Measurements from ENCODE around the gene USPL1. TPM values are rescaled to one million over a fixed set of nuclear protein-coding genes. Genes with fewer than 3 reads are reported as not detected.

The USPL1 gene
- total RNA-seq, 2 donors from 2014 or later, result 18.6 to 25.6 TPM

DNA sequence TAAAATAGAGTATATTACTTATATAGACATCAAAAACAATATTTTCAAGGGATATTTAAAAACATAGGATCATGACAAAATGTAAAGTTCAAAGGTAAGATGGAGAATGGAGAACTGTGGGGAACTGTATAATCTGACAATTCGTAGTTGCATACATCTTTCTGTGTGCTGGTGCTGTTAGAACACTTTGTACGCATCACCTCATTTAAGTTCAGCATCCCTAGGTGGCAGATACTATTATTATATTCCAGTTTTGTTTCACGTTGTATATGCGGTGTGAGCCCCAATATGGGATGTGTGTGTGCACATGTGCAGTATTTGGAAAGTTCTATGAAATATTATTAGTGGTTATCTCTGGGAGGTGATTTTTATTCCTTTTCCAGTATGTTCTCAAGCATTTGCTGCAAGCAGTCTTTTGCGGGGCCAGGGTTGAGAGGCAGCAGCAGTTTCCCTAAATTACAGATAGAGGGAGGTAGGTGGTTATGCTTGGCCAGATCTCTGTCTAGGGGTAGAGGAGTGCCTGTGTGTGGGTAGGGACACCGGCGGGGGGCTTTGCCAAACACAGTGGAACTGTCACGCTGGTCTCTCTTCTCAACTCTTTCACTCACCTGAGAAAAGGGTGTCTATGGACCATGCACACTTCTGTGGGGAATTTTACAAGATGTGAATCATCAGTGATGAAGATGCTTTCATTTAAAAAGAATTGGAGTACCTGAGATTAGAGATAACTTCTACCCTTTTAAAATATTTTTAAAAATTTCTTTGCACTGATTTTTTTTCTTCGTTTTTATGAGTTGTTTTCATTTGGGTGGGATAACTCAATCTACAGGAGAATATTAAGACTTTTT is 62.0 kb downstream of the USPL1 start:
- DNase-seq (ENCODE audit: low spot score) (no peak), ATAC-seq (peak; percentile 72 to 76)
- H3K27me3 Mint-ChIP-seq, result peaks cover 0 to 3% of the 10 kb centered on the region in 2 donors
- H3K36me3 Mint-ChIP-seq, result no peaks in the 10 kb centered on the region
- peaks cover 11 to 12% of the 10 kb centered on the region in 2 donors for H3K4me1 Mint-ChIP-seq (ENCODE audit: low read depth in 2 of 2)
- H3K27ac Mint-ChIP-seq, result no peak overlapping the region
- no peak overlapping the region for H3K4me3 Mint-ChIP-seq
- H3K9me3 Mint-ChIP-seq, result no peaks in the 10 kb centered on the region

GRCh38 chr13:30681843-30682242 is 64.1 kb downstream of the USPL1 start:
- DNase-seq (ENCODE audit: low spot score) (no peak), ATAC-seq (peak in 1 of 2 donors; percentile 72)
- Mint-ChIP-seq H3K4me1 (ENCODE audit: low read depth in 2 of 2) (peaks cover 6% of the 10 kb centered on the region in 2 donors), H3K9me3 (no peaks in the 10 kb centered on the region), H3K4me3 (no peak overlapping the region), H3K27me3 (peaks cover 0 to 2% of the 10 kb centered on the region in 2 donors), H3K27ac (no peak overlapping the region), H3K36me3 (no peaks in the 10 kb centered on the region)

DNA sequence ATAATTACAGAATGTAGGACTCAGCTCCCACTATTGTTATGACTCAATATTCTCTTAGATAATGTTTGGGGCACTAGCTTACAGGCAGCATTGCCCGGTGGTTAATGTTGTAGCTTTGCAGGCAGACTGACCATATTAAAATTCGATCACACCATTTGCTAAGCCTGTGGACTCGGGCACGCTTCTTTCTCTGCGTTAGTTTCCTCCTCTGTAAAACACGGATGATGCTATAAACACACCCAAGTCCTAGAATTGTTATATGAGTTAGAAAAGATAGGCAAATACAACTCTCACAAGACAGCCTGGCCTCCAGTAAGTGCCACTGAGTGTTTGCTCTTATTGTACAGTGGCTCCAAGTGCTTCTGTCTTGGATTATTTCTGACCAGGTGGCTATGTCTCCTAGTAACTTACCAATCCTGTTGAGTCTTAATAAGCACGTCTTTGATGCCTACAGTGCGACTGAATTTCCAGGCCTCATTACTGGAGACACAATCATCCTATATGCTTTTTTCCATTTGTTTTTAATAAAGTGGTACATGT is 67.7 kb downstream of the USPL1 start:
- DNase-seq (ENCODE audit: low spot score) (no peak), ATAC-seq (no peak)
- Mint-ChIP-seq H3K36me3 (no peaks in the 10 kb centered on the region), H3K9me3 (no peaks in the 10 kb centered on the region), H3K4me1 (ENCODE audit: low read depth in 2 of 2) (peaks cover 3 to 4% of the 10 kb centered on the region in 2 donors), H3K27me3 (peaks cover 0 to 2% of the 10 kb centered on the region in 2 donors), H3K4me3 (no peak overlapping the region), H3K27ac (no peak overlapping the region)

DNA sequence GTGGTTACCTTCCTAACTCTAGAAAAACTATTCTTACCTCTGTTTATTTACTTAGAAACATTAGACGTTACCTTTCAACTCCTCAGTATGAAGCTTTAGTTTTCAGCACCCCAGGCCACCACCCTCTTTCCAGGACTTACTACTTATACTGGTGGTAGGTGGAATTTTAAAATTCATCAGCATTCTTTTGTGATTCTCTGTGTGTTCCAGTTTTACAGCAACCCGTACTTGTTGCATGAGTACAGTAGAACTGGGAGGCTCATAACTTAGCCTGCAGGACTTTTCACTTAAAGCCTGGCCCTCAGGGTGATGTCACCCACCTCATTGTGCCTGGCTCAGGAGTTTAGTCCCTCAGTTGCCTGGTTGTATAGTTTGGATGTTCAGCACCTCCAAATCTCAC is 68.3 kb downstream of the USPL1 start:
- no peak overlapping the region for H3K4me3 Mint-ChIP-seq
- H3K36me3 Mint-ChIP-seq, result no peaks in the 10 kb centered on the region
- H3K27ac Mint-ChIP-seq, result no peak overlapping the region
- no peak for DNase-seq (ENCODE audit: low spot score)
- H3K27me3 Mint-ChIP-seq, result peaks cover 0 to 2% of the 10 kb centered on the region in 2 donors
- H3K9me3 Mint-ChIP-seq, result no peaks in the 10 kb centered on the region
- ATAC-seq, result no peak
- H3K4me1 Mint-ChIP-seq (ENCODE audit: low read depth in 2 of 2), result peaks cover 7 to 8% of the 10 kb centered on the region in 2 donors

GRCh38 chr13:30687601-30688000 is 69.9 kb downstream of the USPL1 start:
- H3K9me3 Mint-ChIP-seq, result no peaks in the 10 kb centered on the region
- no peak overlapping the region for H3K27ac Mint-ChIP-seq
- peaks cover 14% of the 10 kb centered on the region in 2 donors for H3K4me1 Mint-ChIP-seq (ENCODE audit: low read depth in 2 of 2)
- H3K36me3 Mint-ChIP-seq, result no peaks in the 10 kb centered on the region
- no peak overlapping the region for H3K4me3 Mint-ChIP-seq
- DNase-seq (ENCODE audit: low spot score), result no peak
- peaks cover 0 to 2% of the 10 kb centered on the region in 2 donors for H3K27me3 Mint-ChIP-seq
- no peak for ATAC-seq

- Mint-ChIP-seq H3K27ac (peak overlapping the region; percentile 83 to 85), H3K36me3 (no peaks in the 10 kb centered on the region), H3K4me1 (ENCODE audit: low read depth in 2 of 2) (peaks cover 21 to 23% of the 10 kb centered on the region in 2 donors), H3K4me3 (peak overlapping the region; percentile 89), H3K9me3 (no peaks in the 10 kb centered on the region), H3K27me3 (peaks cover 0 to 2% of the 10 kb centered on the region in 2 donors)
- DNase-seq (ENCODE audit: low spot score), result no peak
- ATAC-seq, result no peak
Measured at GRCh38 chr13:30689752-30690151, 72.0 kb downstream of the USPL1 start.

GRCh38 chr13:30690282-30691188 is 72.8 kb downstream of the USPL1 start:
- no peaks in the 10 kb centered on the region for H3K36me3 Mint-ChIP-seq
- no peaks in the 10 kb centered on the region for H3K27me3 Mint-ChIP-seq
- no peak for DNase-seq (ENCODE audit: low spot score)
- H3K4me1 Mint-ChIP-seq (ENCODE audit: low read depth in 2 of 2), result peaks cover 26 to 29% of the 10 kb centered on the region in 2 donors
- peak overlapping the region; percentile 89 for H3K4me3 Mint-ChIP-seq
- ATAC-seq, result peak; percentile 79 to 88
- H3K27ac Mint-ChIP-seq, result peak overlapping the region; percentile 83 to 85
- H3K9me3 Mint-ChIP-seq, result no peaks in the 10 kb centered on the region

DNA sequence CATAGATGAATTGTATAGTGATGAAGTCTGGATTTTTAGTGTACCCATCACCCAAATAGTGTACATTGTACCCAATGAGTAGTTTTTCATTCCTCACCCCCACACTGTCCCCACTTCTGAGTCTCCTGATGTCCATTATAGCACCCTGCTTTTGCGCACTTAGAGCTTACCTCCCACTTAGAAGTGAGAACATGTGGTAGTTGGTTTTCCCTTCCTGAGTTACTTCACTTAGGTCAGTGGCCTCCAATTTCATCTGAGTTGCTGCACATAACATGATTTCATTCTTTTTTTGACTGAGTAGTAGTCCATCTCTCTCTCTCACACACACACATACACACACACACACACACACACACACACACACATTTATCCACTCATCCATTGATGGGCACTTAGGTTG is 74.4 kb downstream of the USPL1 start:
- no peaks in the 10 kb centered on the region for H3K36me3 Mint-ChIP-seq
- H3K27ac Mint-ChIP-seq, result peak overlapping the region in 1 of 2 donors; percentile 38
- ATAC-seq, result peak in 1 of 2 donors; percentile 71
- no peak for DNase-seq (ENCODE audit: low spot score)
- H3K27me3 Mint-ChIP-seq, result no peaks in the 10 kb centered on the region
- H3K4me1 Mint-ChIP-seq (ENCODE audit: low read depth in 2 of 2), result peaks cover 42 to 45% of the 10 kb centered on the region in 2 donors
- H3K4me3 Mint-ChIP-seq, result peak overlapping the region; percentile 30
- H3K9me3 Mint-ChIP-seq, result no peaks in the 10 kb centered on the region

GRCh38 chr13:30696278-30697176 is 78.8 kb downstream of the USPL1 start:
- H3K27me3 Mint-ChIP-seq, result peaks cover 0 to 2% of the 10 kb centered on the region in 2 donors
- ATAC-seq (peak; percentile 85 to 89), DNase-seq (ENCODE audit: low spot score) (peak; percentile 74)
- H3K4me3 Mint-ChIP-seq, result peak overlapping the region; percentile 89
- H3K9me3 Mint-ChIP-seq, result no peaks in the 10 kb centered on the region
- H3K36me3 Mint-ChIP-seq, result no peaks in the 10 kb centered on the region
- peak overlapping the region; percentile 77 to 83 for H3K27ac Mint-ChIP-seq
- H3K4me1 Mint-ChIP-seq (ENCODE audit: low read depth in 2 of 2), result peaks cover 44% of the 10 kb centered on the region in 2 donors

DNA sequence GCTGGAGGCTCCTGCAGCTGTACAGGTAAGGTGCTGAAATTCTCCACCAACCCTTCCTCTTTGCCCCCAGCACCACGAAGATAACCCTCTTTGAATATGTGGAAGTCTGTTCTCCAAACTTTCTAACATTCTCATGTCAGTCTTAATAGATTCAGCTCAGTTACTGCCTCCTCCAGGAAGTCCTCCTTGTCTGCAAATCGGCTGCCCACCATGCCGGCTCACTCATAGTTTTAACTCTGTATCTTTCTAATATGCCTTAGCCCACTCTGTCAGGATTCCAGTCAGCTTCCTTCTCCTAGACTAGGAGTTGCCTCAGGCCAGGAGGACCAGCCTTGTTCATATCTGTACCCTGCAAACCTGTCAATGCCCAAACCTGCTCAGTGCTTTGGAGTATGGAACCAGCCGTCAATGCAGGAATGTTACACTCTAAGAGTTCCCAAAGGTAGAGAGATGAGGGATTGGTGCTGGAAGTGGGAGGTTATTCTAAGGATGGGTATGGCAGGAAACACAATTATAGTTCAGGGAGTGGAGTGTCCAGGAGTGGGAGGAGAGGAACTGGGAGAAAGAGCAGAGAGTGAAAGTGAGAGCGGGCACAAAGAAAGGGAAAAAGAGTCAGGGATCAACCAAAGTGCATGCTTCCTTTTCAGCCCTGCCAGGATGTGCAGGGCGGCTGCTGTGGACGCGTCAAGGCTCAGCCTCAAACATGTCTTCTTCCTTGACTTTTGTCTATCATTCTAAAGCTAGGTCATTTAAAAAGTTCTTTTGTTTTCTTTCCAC is 79.6 kb downstream of the USPL1 start:
- DNase-seq (ENCODE audit: low spot score), result no peak
- ATAC-seq, result no peak
- peak overlapping the region in 1 of 2 donors; percentile 83 for H3K27ac Mint-ChIP-seq
- H3K9me3 Mint-ChIP-seq, result no peaks in the 10 kb centered on the region
- peak overlapping the region; percentile 89 for H3K4me3 Mint-ChIP-seq
- H3K27me3 Mint-ChIP-seq, result peaks cover 0 to 2% of the 10 kb centered on the region in 2 donors
- H3K36me3 Mint-ChIP-seq, result no peaks in the 10 kb centered on the region
- H3K4me1 Mint-ChIP-seq (ENCODE audit: low read depth in 2 of 2), result peaks cover 39 to 40% of the 10 kb centered on the region in 2 donors

DNA sequence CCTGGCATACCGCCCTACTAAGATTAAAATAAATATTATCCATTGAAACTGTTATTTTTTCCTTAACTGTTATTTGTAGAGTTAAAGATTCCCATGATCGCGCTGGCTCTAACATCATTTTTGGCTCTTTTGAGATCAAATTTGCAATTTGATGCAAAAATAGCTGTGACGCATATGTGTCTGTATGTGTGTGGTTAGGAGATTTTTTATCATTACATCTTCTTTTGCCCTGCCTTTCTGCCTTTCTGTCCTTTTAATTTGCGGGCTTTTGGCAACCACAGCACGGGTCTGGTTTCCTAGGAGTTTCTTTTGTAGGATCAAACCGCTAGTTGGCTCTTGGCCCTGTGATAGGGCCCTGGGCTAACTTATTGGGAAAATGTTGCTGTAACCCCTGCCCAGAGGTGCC is 80.3 kb downstream of the USPL1 start:
- Mint-ChIP-seq H3K4me1 (ENCODE audit: low read depth in 2 of 2) (peaks cover 33% of the 10 kb centered on the region in 2 donors), H3K9me3 (no peaks in the 10 kb centered on the region), H3K36me3 (no peaks in the 10 kb centered on the region), H3K27ac (peak overlapping the region in 1 of 2 donors; percentile 83), H3K4me3 (no peak overlapping the region), H3K27me3 (peaks cover 0 to 2% of the 10 kb centered on the region in 2 donors)
- ATAC-seq, result no peak
- DNase-seq (ENCODE audit: low spot score), result no peak

GRCh38 chr13:30698488-30699005 is 80.8 kb downstream of the USPL1 start:
- ATAC-seq (no peak), DNase-seq (ENCODE audit: low spot score) (no peak)
- peaks cover 31 to 32% of the 10 kb centered on the region in 2 donors for H3K4me1 Mint-ChIP-seq (ENCODE audit: low read depth in 2 of 2)
- H3K27me3 Mint-ChIP-seq, result peaks cover 0 to 2% of the 10 kb centered on the region in 2 donors
- H3K9me3 Mint-ChIP-seq, result no peaks in the 10 kb centered on the region
- no peak overlapping the region for H3K4me3 Mint-ChIP-seq
- no peaks in the 10 kb centered on the region for H3K36me3 Mint-ChIP-seq
- H3K27ac Mint-ChIP-seq, result no peak overlapping the region

Measured in natural killer cell treated with Interleukin-12 subunit alpha and Interleukin-12 subunit beta and Interleukin-15 and Interleukin-18, amount 100 ng/mL, for 72 hours (primary cell).